Stimulated activated CD4-positive, alpha-beta T cell treated with anti-CD3 and anti-CD28 coated beads, TNF-alpha, amount 100 ng/mL, for 48 hours (primary cell): Measurements from ENCODE around the gene PTPRD.

Source experiments
- DNase-seq, 3 donors: peaks; one replicate each; pipeline ENCODE4 v3.0.0-alpha.2; 2020; ENCODE audit warnings: low read depth in 3 of 3

The PTPRD gene

DNA sequence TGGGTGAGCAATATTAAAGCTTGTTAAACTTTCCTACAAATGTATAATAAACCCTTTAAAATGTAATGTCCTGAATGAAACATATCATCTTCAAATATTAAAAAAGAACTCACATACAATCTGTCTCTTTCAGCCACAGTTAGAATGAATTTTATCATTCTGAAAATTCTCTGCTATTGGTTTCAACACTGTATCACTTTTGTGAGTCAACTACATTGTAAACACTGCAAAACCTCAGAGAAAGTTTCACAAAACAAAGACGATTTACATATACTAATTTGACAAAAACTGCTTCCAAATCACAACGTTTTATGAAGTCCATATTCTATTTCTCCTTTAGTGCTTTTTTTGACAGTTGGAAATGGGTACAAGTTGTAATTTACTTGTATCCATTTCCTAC, 1781.2 kb downstream of the PTPRD start:
- no peak for DNase-seq

DNA sequence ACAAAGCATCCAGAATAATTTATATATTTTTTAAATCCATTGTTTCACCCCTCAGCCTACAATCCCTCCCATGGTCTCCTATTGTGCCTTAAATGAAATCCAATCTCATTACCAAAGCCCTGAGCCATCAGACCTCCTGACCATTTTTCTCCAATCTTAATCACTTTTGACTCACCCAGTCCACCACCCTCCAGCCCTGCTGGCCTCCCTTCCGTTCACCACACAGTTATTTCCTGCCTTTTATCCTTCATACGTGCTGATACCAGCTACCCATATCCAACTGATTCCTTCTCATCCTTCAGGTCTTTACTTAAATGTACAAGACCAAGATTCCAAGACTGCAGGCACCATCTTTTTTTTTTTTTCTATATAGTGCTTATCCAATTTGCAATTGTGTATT, 1786.5 kb downstream of the PTPRD start:
- no peak for DNase-seq

DNA sequence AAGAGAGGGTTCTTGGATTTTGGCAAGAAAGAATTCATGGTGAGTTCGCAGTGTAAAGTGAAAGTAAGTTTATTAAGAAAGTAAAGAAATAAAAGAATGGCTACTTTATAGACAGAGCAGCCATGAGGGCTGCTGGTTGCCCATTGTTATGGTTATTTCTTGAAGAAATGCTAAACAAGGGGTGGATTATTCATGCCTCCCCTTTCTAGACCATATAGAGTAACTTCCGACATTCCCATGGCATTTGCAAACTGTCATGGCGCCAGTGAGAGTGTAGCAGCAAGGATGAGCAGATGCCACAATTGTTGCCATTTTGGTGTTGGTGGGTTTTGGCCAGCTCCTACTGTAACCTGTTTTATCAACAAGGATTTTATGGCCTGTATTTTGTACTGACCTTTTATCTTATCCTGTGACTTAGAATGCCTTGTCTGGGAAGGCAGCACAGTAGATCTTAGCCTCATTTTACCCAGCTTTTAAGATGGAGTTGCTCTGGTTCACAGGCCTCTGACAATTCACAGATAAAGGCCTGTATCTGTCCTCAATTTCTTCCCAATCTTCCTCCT, 1787.1 kb downstream of the PTPRD start:
- no peak for DNase-seq

DNA sequence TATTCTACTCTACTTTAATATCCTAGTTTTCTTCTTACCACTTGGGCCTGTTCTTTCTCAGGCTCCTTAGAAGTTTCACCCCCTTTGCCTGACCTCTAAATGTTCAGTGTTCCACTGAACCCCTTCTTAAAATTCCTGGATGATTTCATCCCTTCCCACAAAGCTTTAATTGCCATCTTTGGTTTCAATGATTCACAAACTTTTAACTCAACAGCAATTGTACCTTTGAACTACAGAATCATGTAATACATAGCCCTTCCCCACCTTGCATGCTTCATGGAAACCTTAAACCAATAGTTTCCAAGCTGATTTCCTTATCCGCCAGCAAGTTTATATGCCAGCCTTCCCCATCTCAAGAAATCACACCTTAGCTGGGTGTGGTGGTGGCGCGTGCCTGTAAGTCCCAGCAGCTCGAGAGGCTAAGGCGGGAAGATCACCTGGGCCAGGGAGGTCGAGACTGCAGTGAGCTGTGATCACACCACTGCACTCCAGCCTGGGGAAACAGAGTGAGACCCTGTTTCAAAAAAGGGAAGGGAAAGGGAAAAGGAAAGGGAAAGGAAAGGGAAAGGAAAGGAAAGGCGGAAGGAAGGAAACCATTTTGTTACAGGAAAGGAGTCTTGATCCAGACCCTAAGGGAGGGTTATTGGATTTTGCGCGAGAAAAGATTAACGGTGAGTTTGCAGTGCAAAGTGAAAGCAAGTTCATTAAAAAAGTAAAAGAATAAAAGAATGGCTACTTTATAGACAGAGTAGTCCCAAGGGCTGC, 1789.5 kb downstream of the PTPRD start:
- no peak for DNase-seq

DNA sequence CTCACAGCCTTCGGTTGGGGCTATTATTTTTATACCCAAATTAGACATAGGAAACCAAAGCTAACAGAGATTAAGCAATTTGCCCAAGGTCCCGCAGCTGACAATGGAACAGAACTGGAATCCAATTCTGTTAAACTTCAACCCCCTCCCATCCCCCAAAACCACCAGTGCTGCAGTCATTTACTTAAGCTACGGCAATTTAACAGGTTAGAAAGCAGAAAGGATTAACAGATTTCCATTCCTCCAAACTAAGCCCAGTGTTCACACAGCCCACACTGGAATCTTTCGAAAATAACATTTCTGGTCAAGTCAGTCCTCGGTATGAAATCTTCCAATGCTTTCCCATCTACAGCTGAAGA, 1790.2 kb downstream of the PTPRD start:
- no peak for DNase-seq

DNA sequence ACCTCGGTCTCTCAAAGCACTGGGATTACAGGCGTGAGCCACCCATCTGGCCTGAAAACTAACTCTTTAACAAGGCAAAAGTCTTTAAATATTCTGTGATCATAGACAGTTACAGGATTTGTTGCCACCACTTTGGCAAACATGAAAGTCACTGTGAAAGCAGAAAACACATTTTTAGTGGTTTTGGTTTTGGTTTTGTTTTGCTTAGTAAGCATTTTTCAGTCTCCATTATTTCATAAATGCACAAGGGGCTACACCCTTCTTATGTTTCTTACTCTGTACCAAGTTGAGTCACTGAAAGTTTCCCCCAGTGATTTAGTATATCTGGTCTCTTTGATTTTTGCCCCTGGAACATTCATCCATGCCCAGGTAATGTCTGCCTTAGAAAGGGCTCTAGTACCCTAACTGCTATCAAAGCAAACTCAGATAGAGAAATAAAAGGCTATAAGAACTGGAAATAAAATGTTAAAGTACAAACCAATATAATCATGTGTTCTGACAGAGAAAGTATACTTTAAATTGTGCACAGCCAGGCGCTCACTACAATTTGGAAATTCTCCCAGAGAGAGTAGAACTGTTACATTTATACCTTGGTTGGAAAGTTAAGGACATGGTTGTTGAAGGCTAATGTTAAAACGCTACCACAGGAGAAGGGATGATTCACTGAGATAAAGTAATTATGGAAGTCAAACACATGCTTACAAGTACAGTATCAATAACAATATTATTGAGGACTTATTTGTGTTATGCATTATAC, 1790.7 kb downstream of the PTPRD start:
- no peak for DNase-seq

DNA sequence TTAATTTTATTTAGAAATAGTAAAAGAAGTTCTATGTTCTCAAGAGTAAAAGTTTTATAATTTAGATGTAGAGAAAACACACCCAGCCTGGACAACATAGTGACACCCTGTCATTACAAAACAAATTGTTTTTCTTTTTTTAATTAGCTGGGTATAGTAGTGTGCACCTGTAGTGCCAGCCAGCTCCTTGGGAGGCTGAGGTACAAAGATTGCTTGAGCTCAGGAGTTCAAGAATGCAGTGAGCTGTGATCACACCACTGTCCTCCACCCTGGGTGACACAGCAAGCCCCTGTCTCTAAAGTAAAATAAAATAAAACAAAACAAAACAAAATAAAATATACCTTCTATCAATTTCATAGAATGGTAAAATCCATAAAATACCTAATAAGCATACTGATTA, 1795.5 kb downstream of the PTPRD start:
- no peak for DNase-seq

DNA sequence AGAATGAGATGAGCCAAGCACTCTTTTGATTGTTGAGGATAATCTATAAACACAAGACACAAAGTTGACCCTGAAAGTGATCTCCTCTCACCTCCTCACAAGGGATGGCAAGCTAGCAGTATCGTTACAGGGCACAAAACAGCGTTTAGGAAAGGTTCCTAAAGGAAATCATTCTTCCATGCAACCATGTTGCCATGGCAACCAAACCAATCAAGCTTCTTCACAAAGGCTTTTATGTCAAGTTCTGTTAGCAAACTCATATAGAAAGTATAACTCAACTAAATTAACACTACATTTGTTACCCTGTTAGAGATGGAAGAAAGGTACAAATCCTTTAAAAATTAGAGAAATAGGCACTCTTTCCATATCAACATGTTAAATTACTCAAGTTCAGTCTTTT, 1796.4 kb downstream of the PTPRD start:
- no peak for DNase-seq

DNA sequence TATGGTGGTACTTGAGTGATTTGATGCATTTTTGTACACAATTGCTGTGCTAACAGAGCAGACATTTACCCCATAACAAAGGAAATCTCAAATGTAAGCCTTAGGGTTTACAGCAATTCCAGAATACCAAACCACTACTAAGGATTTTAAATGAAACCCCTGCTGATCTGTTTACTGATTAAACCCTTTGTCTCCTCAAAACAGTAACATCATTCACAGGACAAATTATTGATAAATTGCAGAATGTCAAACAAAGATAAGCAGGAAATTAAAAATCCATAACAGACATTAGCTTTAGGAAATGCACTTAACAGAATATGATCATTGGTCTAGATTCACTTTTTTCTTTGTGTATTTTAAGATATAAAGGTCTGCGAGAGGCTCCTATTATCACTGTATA, 1796.9 kb downstream of the PTPRD start:
- no peak for DNase-seq

DNA sequence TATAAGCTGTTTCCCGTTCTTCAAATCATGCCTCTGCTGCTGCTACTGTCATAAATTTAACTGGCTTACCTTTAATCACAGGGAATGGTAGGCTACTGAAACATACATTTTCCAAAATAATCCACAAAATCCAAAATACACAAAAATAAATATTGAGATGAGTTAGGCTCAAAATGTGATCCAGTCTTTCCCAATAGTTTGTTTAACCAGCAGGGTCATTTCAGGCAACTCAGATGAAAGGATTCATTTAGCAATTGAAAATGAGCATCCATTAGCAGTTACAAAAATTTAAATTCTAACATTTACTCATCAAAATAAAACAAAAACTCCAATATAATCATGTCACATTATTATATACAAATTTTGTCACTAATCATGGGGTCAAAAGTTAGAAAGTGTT, 1797.6 kb downstream of the PTPRD start:
- DNase-seq = no peak

DNA sequence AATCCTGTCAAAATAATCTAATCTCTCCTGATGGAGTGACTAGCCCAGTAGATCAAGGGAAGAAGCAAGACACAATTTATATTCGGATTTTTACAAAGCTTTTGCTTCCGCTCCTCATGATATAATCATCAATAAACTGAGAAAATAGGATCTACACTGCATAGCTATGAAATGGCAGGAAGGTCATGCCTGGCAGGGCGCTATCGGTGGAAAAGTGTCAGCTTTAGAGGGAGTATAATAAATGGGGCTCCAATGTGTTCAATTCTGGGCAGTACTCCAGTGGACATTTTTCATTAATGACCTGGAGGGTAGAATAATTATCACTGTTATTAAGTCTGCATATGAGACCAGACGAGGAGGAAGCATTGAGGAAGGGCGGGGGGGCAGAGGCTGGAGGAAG, 1799.9 kb downstream of the PTPRD start:
- no peak for DNase-seq

DNA sequence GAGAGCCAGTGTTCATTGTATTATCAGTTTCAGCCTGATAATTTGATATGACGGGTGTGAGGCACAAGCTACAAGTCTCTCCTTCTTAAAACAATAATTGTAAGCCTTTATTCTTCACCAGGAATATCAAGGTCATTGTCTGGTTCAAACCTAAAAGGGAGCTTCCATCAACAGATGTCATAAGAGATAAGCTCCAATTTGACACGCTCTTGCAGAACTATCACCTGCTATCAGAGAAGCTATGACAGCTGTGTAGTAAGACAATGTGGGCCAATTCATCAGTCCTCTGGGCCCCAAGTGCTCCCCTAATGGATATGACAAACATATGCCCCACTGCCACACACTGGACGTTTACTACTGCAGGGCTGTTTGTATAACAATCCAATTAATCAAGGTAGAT, 1803.1 kb downstream of the PTPRD start:
- DNase-seq = no peak

DNA sequence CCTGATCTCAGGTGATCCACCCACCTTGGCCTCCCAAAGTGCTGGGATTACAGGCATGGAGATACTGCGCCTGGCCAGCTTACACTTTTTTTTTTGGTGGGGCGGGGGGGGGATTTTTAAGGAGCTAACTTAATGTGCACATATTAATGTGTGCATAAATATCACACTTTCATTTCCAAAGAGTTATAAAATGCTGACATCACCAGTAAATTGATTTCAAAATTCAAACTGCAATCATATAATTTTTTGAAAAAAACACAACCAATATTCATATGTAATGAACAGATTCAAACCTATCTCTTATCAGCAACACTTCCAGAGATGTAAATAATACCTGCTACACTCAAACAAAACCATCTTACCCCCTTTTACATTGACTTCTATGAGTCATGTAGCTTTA, 1806.7 kb downstream of the PTPRD start:
- DNase-seq = no peak

DNA sequence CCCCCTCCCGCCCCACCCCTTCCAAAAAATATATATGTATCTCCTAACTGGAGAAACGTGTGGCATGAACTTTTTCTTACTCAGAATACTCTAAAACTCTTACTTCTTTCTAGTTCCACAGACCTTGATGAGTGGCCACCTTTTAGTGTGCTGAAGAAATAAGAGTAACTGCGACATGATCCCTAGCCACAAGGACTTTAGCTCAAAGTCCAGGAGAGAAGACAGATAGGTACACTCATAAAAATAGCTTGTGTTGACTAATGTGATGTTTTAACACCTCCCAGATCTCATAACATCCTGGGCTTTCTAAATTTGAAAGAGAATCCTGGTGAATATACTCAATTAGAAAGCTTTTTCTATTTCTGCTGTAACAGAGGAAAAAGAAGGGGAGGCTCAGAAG, 1808.2 kb downstream of the PTPRD start:
- no peak for DNase-seq

DNA sequence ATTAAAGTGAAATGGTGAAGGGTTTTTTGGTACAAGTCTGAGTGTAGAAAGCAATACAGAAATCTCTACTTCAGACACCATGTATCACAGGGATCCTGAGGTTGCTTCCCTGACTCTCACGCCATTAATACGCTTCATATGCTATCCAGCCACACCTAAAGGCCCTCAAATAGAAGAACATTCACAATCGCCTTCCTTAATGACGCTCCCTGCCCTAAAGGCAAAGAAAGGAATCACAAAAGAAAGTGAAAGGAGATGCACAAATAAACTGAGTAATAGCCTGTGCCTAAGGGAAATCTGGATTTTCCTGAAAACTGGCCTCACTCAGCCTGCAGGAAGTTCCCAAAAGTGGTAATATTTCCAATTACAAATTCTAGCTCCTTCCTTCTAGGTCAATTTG, 1810.6 kb downstream of the PTPRD start:
- no peak for DNase-seq

DNA sequence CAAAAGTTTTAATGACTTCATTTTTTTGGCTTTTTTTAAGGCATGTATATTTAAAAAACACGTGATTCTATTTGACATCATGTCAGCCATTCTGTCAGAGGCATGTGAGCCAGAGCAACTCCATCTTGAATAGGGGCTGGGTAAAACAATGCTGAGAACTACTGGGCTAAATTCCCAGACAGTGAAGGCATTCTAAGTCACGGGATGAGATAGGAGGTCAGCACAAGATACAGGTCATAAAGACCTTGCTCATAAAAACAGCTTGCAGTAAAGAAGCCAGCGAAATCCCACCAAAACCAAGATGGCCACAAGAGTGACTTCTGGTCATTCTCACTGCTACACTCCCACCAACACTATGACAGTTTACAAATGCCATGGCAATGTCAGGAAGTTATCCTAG, 1812.6 kb downstream of the PTPRD start:
- no peak for DNase-seq

DNA sequence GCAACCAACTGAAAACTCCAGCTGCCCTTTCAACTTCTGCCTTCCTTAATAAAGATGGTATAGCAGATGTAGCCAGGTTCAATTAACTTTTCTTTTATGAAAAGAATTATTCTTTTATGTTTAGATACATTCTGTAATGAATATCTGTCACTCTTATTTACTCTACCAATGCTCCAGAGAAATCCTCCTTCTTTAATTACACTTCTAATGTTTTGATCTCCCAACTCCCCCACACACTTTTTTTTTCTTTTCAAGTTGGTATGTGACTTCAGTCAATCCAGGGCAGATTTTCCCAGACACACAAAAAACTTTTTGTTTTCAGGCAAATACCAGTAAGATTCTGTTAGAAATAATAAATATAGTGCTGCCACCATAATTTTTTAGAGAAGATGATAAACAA, 1813.2 kb downstream of the PTPRD start:
- DNase-seq = no peak

DNA sequence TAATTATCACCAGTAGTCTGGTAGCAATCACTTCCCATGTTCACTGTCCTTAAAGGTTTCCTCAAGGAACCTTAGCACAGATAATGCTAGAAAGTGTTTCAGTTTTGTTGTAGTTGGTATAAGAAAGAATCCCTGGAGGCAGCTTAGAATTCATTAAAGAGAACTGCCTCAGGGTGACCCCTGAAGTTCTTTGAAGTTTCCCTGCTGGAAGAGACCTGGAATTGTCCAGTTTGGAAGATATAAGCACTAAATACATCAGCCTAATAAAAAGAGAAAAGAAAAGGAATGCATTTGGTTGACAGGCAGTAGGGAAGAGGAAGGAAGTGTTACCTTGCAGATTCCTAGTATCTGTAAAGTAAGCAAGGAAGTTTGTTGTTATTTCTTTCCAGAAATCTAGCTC, 1813.6 kb downstream of the PTPRD start:
- no peak for DNase-seq

DNA sequence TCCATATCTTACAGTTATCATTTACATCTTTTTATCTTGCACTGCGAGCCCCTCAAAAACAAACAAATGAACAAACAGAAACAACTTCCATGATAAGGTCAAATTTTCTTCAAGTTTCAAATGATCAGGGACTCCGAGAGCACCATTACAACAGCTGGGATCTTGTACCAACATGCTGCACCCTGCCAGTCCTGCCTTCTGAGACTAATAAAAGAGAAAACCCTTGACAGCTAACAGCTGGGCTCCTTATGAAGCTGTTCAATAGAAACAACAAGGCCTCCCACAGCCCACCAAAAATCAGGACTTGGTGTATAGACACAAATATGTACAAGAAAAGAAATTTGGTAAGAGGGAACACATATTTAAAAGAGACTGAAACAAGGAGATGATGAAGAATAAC, 1828.0 kb downstream of the PTPRD start:
- no peak for DNase-seq

DNA sequence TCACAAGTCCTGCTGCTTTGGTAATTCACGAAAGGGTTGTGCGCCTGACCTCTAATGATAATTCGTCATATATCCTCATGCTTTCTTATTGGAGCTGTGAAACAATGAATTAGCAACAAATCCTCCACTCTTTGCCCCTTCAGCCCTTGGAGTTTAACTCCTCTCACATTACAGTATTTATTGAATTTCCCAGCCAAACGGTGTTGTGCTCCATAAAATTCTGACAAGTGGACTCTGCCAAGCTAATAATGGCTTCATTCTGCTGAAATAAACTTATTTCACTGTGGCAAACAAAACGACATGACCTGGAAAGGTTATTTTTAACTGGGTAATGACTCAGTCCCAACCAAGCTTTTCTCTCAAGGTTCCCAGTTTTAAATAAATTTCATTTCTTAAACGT, 1828.9 kb downstream of the PTPRD start:
- no peak for DNase-seq

DNA sequence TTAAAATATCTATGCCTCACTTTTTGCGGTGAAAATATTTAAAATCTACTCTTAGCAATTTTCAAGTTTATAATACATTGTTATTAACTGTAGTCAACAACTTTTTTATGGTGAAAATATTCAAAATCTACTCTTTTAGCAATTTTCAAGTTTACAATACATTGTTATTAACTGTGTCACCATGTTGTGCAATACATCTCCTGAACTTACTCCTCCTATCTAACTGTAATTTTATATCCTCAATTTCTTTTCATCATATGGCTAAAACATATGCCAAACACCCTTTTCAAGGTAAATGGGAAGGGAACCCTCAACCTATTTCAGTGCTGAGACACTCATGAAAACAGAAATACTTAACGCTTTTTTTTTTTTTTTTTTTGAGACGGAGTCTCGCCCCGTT, 1830.6 kb downstream of the PTPRD start:
- no peak for DNase-seq

DNA sequence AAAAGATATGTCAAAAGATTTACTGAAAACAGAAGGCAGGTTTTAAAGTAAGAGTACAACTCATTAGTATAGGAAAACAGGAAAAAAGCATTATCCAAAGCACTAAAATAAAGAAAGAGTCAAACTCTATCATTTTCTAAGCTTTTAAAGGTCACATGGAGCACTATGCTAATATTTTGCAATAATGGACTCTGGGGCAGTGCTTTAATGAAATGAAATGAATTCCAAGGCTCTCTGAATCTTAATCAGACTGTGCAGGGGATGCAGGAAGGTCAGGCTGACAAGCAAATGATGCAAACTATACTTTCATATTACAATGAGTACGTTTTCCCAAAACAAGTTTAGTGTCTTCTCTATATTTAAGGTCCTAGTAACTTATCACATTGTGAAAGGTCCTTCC, 1831.3 kb downstream of the PTPRD start:
- DNase-seq = no peak

DNA sequence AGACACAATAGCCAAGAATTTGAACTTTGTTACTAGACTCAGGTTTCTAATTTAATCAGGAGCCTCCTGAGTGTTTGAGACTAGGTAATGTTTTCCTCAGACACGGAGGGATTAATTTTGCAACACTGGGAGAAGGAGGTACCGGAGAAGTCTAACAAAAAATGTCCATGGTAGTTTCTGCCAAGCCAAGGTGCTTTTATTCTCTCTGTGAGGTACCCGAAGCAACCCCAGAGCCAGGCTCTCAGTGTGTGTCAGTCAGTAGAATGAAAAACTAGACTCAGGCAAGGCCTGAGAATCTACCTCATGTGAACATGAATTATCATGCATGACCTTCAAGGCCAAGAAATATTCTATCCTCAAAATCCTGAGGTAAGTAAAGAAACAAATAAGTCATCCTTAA, 1832.4 kb downstream of the PTPRD start:
- no peak for DNase-seq
